HEK293T (cell line): Measurements from ENCODE around the gene ZNF324B.
"Not testable (repeated sequence)": the region's sequence is repeated elsewhere in the genome, so short reads cannot be mapped to it uniquely, and the experiment has no call there.

Experiments used
- CTCF ChIA-PET: fragments of 350-600 bp; formaldehyde crosslinking; extraction: SDS; loops from one replicate; lab custom pipeline; 2021; ENCODE audit warnings: antibody characterized with exemption, inconsistent platforms; lab: Yijun Ruan, JAX
- POLR2A ChIA-PET: fragments of 350-600 bp; formaldehyde crosslinking; extraction: SDS; loops from one replicate; lab custom pipeline; 2020; ENCODE audit warnings: antibody characterized with exemption, inconsistent platforms; lab: Yijun Ruan, JAX
- DNase-seq: peaks from one replicate; pipeline ENCODE4 v3.0.0; 2012; ENCODE audit warnings: mixed read lengths; ENCODE audit errors: extremely low spot score
- ARNT ChIP-seq: fragments of 450-650 bp; IDR thresholded peaks from 2 replicates; pipeline ENCODE4 v1.6.1; 2017; ENCODE audit warnings: mild to moderate bottlenecking
- BHLHE40 ChIP-seq: fragments of 450-650 bp; IDR thresholded peaks from 2 replicates; pipeline ENCODE4 v1.6.1; 2016; ENCODE audit warnings: mild to moderate bottlenecking, moderate library complexity, borderline replicate concordance
- CTBP1 ChIP-seq: fragments of 450-650 bp; IDR thresholded peaks from 2 replicates; pipeline ENCODE4 v1.6.1; 2016; ENCODE audit warnings: borderline replicate concordance
- ELF4 ChIP-seq: fragments of 450-650 bp; IDR thresholded peaks from 2 replicates; pipeline ENCODE4 v1.6.1; 2017; ENCODE audit warnings: antibody characterized with exemption
- FOXA1 ChIP-seq: fragments of 450-650 bp; IDR thresholded peaks from 2 replicates; pipeline ENCODE4 v1.6.1; 2016; ENCODE audit warnings: mild to moderate bottlenecking
- FOXK2 ChIP-seq: fragments of 450-650 bp; IDR thresholded peaks from 2 replicates; pipeline ENCODE4 v1.6.1; 2016; ENCODE audit warnings: mild to moderate bottlenecking
- FOXM1 ChIP-seq: fragments of 450-650 bp; IDR thresholded peaks from 2 replicates; pipeline ENCODE4 v1.6.1; 2017; ENCODE audit warnings: mild to moderate bottlenecking, borderline replicate concordance
- HDGF ChIP-seq: fragments of 450-650 bp; IDR thresholded peaks from 2 replicates; pipeline ENCODE4 v1.6.1; 2017; ENCODE audit warnings: antibody characterized with exemption, borderline replicate concordance
- L3MBTL2 ChIP-seq: fragments of 450-650 bp; conservative IDR thresholded peaks from 2 replicates; pipeline ENCODE4 v1.6.1; 2016; ENCODE audit warnings: mild to moderate bottlenecking
- LEF1 ChIP-seq: fragments of 450-650 bp; IDR thresholded peaks from 2 replicates; pipeline ENCODE4 v1.6.1; 2017; ENCODE audit warnings: mild to moderate bottlenecking, borderline replicate concordance
- NFRKB ChIP-seq: fragments of 450-650 bp; IDR thresholded peaks from 2 replicates; pipeline ENCODE4 v1.6.1; 2016; ENCODE audit warnings: mild to moderate bottlenecking, moderate library complexity
- SP1 ChIP-seq: fragments of 450-650 bp; IDR thresholded peaks from 2 replicates; pipeline ENCODE4 v1.6.1; 2017
- SUZ12 ChIP-seq: fragments of 450-650 bp; IDR thresholded peaks from 2 replicates; pipeline ENCODE4 v1.6.1; 2016; ENCODE audit warnings: mild to moderate bottlenecking
- TARDBP ChIP-seq: fragments of 450-650 bp; IDR thresholded peaks from 2 replicates; pipeline ENCODE4 v1.6.1; 2016
- ZNF384 ChIP-seq: fragments of 450-650 bp; IDR thresholded peaks from 2 replicates; pipeline ENCODE4 v1.6.1; 2016
- TF ChIP-seq, protein P1 (sequence below): fragments of 450-650 bp; IDR thresholded peaks from 2 replicates; pipeline ENCODE4 v1.6.1; 2016

Gene ZNF324B

GRCh38 chr19:58466089-58466759, 14.8 kb downstream of the ZNF324B start:
- no peak for DNase-seq
- TF ChIP-seq SUZ12 (no peak), CTBP1 (no peak), NFRKB (no peak), HDGF (no peak), LEF1 (no peak), ARNT (no peak), ELF4 (no peak)
- TF ChIP-seq, protein P1, sequence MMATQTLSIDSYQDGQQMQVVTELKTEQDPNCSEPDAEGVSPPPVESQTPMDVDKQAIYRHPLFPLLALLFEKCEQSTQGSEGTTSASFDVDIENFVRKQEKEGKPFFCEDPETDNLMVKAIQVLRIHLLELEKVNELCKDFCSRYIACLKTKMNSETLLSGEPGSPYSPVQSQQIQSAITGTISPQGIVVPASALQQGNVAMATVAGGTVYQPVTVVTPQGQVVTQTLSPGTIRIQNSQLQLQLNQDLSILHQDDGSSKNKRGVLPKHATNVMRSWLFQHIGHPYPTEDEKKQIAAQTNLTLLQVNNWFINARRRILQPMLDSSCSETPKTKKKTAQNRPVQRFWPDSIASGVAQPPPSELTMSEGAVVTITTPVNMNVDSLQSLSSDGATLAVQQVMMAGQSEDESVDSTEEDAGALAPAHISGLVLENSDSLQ, result no peak
- ChIA-PET CTCF (no interaction called here), POLR2A (interaction anchor here (0.7 to 1.7 kb wide), 5 partner anchors 10 to 95 kb away, joined by 3 to 4 read pairs (median 4); partner anchors contain the start of genes ZBTB45, ZNF324B and ZNF446)

- CTCF ChIA-PET, result no interaction called here
- peak; percentile 97 for DNase-seq
- POLR2A ChIA-PET, result interaction anchor here (0.9 to 1.7 kb wide), 4 partner anchors 9 to 53 kb away, joined by 3 to 4 read pairs (median 4); partner anchors contain the start of genes ZBTB45, ZNF324B and ZNF446
- TF ChIP-seq L3MBTL2, result peak; percentile 82
- TF ChIP-seq, protein P1, result 0 out of 2 replicates have a peak, but pooled peaks have one; percentile 29
- peak; percentile 79 for TF ChIP-seq ELF4
- TF ChIP-seq ZNF384, result no peak
Observed at GRCh38 chr19:58466760-58467589, 15.6 kb downstream of the ZNF324B start, which contains the start of gene ZNF324. Gene ZNF324, plus strand, starts transcription at chr19:58467080. Its CDS starts 2,106 bp downstream, at chr19:58469186.

DNA sequence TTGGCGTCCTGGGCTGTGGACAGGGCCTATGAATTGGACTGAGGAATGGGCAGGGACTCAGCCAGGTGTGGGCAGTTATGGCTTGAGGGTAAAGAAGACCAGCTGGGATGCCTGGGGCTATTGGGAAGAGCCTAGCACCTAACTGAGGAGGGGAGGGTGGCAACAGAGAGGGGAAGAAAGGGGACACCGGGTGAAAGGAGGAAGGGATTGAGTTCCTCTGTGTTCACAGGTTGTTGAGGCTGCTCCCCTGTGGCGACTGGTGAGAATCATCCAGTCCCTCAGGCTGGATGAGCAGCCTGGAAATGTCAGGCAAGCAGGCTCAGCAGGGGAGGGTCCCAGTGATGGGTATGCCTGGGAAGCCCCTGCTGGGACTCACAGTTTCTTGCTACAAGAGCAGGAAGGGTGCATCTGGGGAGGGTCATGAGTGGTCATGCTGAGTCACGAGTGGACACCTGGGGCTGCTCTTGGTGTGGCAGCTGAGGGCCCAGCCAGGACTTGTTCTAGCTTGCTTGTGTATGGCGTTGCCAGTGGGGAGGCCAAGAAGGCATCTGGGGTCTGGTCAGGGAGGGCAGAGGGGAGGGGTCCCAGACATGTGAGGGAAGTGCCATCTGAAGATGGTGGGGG, 16.9 kb downstream of the ZNF324B start:
- no peak for DNase-seq
- CTCF ChIA-PET, result no interaction called here
- POLR2A ChIA-PET, result no interaction called here

DNA sequence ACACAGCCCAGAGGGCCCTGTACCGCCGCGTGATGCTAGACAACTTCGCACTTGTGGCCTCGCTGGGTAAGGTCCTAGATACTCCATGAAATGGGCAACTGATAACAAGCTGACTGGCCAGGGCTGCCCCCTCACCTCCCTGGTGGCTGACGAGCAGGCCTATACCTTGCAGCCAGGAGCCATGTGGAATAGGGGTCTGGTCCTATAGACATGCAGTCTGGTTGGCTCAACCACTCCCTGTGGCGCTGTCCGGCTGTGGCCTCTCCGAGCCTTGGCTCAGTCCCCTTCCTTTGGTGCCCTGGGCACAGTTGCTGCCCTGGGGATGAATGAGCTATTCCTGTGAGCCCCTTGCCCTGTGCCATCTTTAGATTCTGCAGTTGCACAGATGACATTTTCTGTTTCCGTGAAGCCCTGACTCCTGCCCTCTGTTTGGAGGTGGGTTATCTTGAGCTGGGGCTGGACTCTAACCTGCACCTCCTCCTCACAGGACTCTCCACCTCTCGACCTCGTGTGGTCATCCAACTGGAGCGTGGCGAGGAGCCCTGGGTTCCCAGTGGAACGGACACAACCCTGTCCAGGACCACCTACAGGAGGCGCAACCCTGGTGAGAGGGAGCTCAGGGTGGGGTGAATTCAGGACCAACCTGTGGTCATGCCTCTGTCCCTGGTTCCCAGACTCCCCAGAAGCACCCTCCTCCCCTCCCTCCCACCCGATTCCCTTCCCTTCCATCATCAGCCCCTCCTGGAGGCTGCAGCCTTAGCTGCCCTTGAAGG, 18.0 kb downstream of the ZNF324B start:
- ChIA-PET POLR2A (no interaction called here), CTCF (no interaction called here)
- no peak for TF ChIP-seq LEF1
- no peak for DNase-seq

More for the DNA sequence above, 16.9 kb downstream of the ZNF324B start:
- no peak for TF ChIP-seq BHLHE40
- TF ChIP-seq FOXK2, result no peak
- TF ChIP-seq ARNT, result no peak
- TF ChIP-seq, protein P1, result no peak

DNA sequence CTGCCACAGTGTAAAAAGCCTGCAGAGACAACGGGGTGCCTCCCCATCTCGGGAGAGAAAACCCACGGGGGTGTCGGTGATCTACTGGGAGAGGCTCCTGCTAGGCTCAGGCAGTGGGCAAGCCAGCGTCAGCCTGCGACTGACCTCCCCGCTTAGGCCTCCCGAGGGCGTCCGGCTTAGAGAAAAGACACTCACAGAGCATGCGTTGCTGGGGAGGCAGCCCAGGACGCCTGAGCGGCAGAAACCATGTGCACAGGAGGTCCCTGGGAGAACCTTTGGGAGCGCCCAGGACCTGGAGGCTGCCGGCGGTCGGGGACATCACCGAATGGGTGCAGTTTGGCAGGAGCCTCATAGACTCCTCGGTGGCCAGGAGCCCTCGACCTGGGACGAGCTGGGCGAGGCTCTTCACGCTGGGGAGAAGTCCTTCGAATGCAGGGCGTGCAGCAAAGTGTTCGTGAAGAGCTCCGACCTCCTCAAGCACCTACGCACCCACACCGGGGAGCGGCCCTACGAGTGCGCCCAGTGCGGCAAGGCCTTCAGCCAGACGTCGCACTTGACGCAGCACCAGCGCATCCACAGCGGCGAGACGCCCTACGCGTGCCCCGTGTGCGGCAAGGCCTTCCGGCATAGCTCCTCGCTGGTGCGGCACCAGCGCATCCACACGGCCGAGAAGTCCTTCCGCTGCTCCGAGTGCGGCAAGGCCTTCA, 19.6 kb downstream of the ZNF324B start:
- CTCF ChIA-PET, DNase-seq, POLR2A ChIA-PET: not testable (repeated sequence)

DNA sequence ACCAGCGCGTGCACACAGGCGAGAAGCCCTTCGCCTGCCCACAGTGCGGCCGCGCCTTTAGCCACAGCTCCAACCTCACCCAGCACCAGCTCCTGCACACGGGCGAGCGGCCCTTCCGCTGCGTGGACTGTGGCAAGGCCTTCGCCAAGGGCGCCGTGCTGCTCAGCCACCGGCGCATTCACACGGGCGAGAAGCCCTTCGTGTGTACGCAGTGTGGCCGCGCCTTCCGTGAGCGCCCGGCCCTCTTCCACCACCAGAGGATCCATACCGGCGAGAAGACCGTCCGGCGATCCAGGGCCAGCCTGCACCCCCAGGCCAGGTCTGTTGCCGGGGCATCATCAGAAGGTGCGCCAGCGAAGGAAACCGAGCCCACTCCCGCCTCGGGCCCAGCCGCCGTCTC, 20.3 kb downstream of the ZNF324B start:
- ChIA-PET CTCF (no interaction called here), POLR2A (no interaction called here)
- DNase-seq, result no peak
- TF ChIP-seq TARDBP (no peak), ARNT (no peak), BHLHE40 (no peak), ZNF384 (no peak), SP1 (no peak), HDGF (no peak), ELF4 (no peak), CTBP1 (no peak), FOXM1 (no peak), FOXK2 (no peak), L3MBTL2 (no peak), LEF1 (no peak), NFRKB (no peak), FOXA1 (no peak), SUZ12 (no peak)
- TF ChIP-seq, protein P1, result no peak
